Fibroblast of the aortic adventitia (primary cell): ENCODE measurements around the gene PEMT. TPM values are rescaled to one million over a fixed set of nuclear protein-coding genes. Genes with fewer than 3 reads are reported as not detected.

Source experiments
- DNase-seq: peaks from one replicate; pipeline ENCODE4 v3.0.0-alpha.2; 2010; ENCODE audit warnings: low read depth
- H3K4me3 ChIP-seq: 2 replicates; pipeline ENCODE4 v1.5.1; 2011; ENCODE audit warnings: low read depth, mild to moderate bottlenecking, control low read depth, low read length, moderate library complexity
- CTCF ChIP-seq: IDR thresholded peaks from 2 replicates; pipeline ENCODE4 v1.5.1; 2011; ENCODE audit warnings: mild to moderate bottlenecking, low read length, control low read depth, inconsistent platforms; ENCODE audit not compliant: insufficient read depth
- total RNA-seq: library from RNA; depleted of rRNA; stranded (reverse); fragments of >200 nt; gene quantifications from 2 replicates; pipeline ENCODE4 v1.2.3, GENCODE V29; 2012; ENCODE audit warnings: low replicate concordance

The PEMT gene
- total RNA-seq, 1 donor = 28.4 TPM

GRCh38 chr17:17564896-17565295, 26.6 kb downstream of the PEMT start:
- H3K4me3 ChIP-seq = no peak overlapping the region
- no peak for TF ChIP-seq CTCF

GRCh38 chr17:17564323-17564722, 27.2 kb downstream of the PEMT start:
- H3K4me3 ChIP-seq = no peak overlapping the region
- no peak for TF ChIP-seq CTCF
- DNase-seq = no peak

More at GRCh38 chr17:17564896-17565295, 26.6 kb downstream of the PEMT start:
- DNase-seq = no peak

DNA sequence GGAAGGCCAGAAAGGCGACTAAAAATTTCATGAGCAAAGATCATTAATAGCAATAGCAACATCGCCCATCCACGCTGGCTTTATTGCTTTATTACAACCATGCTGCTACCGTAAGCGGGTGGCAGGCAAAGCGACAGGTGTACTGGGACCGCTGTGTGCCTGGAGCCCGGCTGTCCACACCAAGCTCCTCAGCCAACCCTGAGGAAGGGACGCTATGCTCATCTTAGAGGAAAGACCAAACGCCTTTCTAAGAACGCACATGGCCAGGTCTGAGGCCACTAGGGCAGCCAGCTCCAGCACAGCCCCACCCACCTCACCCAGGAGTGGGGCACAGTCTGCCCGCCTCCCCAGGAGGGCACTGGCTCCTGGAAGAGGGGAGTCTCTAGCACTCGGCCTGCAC, 28.0 kb downstream of the PEMT start:
- no peak overlapping the region for H3K4me3 ChIP-seq
- no peak for TF ChIP-seq CTCF
- DNase-seq = no peak

- no peak for DNase-seq
- TF ChIP-seq CTCF = no peak
- no peak overlapping the region for H3K4me3 ChIP-seq
Observed at GRCh38 chr17:17562146-17562511, 29.4 kb downstream of the PEMT start.

GRCh38 chr17:17561408-17562145, 29.9 kb downstream of the PEMT start:
- DNase-seq = no peak
- no peak overlapping the region for H3K4me3 ChIP-seq
- TF ChIP-seq CTCF = no peak

DNA sequence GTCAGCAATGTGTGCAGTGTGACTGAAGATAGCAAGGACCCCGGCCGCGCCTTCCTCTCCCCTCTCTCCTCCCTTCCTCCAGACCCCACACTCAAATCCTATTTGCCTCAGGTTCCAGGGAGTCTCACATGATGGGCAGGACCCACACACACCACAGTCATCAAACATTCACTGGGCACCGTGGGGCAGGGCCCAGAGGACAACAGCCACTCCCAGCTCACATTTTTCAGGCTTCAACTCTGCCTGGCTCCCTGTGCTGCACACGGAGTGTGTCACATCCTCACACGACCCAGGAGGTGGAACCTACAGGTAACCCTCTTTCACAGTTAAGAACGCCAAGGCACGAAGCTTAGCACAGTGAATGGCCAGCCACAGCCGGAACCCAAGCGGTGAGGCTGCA, 30.5 kb downstream of the PEMT start:
- TF ChIP-seq CTCF = no peak

DNA sequence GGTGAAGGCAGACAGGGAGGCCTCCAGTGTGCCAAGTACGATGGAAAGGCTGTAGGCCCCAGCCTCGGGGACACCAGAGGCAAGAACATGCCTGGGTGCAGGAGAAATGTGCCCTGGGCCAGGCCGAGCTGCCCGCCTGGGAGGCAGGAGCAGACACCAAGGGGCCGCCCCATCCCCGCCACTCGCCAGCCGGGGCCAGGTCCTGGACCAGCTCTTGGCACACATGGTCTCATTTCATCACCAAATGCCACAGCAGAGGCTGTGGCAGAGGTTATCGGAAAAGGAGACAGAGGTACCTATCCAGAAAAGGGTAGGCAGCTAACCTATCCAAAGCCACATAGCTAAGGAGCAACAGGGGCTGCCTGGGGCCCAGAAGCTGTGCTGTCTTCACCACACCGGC, 31.3 kb downstream of the PEMT start:
- TF ChIP-seq CTCF = no peak
- no peak for DNase-seq
- H3K4me3 ChIP-seq = no peak overlapping the region

More for the DNA sequence above, 30.5 kb downstream of the PEMT start:
- no peak overlapping the region for H3K4me3 ChIP-seq
- DNase-seq = no peak
